GM19328 (cell line): ENCODE results near the gene DDX54.
"Not testable (repeated sequence)": the region's sequence is repeated elsewhere in the genome, so short reads cannot be mapped to it uniquely, and the experiment has no call there.

Experiments
- ATAC-seq: cut with Tn5 transposase; IDR thresholded peaks from one replicate; pipeline ENCODE4 v1.9.1; 2021; ENCODE audit warnings: mild to moderate bottlenecking, moderate library complexity; ENCODE audit not compliant: unreplicated experiment

DDX54 gene

GRCh38 chr12:113142886-113143332 is 42.4 kb downstream of the DDX54 start:
- no peak for ATAC-seq

DNA sequence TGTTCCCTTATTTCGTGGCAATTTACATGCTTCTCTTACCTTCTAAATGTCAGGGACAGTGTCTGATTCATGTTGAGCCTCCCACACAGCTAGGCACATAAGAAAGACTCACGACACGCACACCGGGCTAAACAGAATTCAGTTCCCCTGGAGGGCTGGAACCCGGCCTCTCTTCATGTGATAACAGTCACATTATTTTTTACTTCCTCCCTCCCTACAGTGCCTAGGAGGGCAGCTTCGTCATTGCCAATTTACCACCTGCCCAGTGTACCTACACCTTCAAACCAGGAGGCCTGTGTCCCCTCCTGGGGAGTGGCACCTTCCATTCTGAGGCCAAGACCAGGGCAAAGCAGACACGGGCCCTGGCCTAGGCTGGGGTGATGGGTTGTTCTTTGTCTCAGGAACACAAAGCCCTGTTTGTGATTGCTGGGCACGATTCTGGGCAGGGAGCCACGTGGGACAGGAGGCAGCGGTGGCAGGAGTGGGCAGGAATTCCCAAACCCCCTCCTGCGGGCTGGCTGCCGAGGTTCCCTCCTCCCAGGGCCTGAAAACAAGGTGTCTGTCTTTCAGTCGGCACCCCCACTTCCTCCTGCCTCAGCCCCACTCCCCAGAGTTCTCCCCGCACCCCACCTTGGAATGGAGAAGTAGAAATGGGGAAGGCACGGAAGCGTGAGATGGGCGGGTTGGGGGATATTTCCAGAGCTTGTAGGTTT is 42.9 kb downstream of the DDX54 start:
- ATAC-seq, result no peak

DNA sequence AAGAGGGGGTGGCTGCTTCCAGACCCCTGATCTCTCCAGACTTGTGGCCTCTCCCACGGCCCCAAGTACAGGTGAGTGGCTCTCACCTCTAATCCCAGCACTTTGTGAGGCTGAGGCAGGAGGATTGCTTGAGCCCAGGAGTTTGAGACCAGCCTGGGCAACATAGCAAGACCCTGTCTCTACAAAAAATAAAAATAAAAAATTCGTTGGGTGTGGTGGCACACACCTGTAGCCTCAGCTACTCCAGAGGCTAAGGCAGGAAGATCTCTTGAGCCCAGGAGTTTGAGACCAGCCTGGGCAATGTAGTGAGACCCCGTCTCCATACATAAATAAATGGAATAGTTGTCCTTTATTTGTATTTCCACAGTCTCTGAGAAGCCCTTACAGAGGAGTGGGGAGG is 43.6 kb downstream of the DDX54 start:
- ATAC-seq, result not testable (repeated sequence)

DNA sequence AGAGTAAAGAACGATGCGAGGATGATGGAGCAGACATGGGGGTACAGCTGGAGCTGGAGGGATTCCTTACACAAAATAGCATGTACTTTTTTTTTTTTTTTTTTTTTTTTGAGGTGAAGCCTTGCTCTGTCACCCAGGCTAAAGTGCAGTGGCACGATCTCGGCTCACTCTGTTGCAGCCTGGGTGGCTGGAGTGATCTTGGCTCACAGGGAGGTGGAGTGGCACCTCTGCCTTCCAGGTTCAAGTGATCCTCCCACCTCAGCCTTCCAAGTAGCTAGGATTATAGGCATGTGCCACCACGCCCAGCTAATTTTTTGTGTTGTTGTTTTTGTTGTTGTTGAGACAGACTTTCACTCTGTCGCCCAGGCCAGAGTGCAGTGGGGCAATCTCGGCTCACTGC is 44.6 kb downstream of the DDX54 start:
- ATAC-seq, result no peak

DNA sequence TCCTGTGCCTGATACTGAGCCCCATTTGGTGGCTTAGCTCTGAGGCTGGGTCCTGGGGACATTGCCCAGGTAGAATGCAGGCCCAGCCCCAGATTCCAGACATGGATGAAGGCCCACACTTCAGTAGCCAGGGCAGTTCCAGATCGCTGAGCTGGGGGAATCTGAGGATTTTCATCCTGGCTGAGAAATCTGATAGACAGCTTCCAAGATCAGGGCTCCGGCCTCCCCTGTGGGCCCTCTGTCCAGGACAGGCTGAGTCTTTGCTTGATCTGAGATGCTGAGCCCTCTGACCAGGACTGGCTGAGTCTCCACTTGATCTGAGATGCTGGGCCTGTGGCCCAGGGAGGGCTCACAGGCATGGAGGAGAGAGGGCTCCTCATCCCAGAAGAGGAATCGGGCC is 46.5 kb downstream of the DDX54 start:
- no peak for ATAC-seq

GRCh38 chr12:113137861-113138783 is 47.2 kb downstream of the DDX54 start:
- ATAC-seq, result no peak

DNA sequence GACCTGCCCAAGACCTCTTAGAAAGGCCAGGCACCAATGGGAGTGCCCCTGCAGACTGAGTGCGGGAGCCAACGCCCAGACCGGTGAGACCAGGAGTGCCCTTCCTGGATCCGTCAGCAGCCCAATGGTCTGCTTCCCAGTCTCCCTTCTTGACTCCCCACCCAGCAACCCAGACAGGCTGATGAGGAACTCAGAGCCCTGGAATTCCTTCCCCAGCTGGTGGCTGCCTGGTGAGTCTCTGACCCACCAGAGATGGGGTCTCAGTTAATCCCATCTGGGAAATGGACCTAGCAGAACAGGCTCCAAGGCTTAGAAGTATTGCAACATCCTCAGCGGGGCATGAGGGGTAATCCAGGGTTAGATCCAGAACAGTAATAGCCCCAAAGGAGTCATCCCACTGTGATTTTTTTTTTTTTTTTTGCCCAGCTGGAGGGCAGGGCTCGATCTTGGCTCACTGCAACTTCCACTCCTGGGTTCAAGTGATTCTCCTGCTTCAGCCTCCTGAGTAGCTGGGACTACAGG is 48.2 kb downstream of the DDX54 start:
- no peak for ATAC-seq

- no peak for ATAC-seq
These were observed 48.9 kb downstream of the DDX54 start for GRCh38 chr12:113136128-113136989.

DNA sequence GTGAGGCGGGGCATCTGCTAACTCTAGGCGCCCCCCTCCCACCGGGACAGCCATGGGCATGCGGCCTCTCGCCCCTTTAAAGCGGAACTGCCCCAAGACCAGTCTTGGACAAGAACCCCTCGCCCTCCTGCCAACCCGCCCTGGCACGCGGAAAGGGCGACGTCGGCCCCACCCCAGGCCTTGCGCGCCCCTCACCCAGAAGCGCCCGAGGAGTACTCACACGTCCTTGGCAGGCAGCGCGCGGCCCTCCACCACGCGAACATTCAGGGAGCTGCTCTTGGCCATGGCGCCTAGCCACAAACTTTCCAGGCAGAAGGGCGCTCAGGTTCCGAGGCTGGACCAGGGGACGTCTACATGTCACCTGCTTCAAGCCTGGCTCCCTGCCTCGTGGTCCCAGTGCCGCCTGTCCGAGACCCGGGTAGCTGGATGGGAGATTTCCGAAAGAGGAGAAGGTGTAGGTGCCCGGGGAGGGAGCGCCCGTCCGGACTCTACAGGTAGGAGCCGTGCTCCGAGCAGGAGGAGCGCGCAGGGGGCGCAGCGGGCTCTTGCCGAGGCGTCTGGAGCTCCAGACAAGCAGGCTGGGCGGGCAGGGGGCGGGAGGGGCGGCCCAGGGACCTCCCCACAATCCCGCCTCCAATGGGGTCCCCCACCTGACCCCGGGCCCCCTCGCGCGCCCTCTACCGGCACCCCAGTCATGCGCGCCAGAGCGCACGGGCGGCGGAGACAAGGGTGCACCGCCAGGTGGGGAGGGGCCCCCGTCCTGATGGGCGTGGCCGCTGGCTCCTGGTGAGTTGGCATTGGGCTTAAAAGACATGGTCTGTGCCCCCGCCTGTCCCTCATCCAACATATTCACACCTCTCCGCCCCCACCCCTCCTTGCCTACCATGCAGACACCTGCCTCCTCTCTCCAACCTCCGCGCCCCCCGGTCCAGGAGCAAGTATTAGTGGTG is 49.8 kb downstream of the DDX54 start, which contains the start of gene RASAL1:
RASAL1 (minus strand) TSS at position 584 of the 950 bp plus-strand sequence; CDS start at position 285, 299 bp downstream.
- no peak for ATAC-seq

- ATAC-seq, result no peak
These were observed 50.7 kb downstream of the DDX54 start for GRCh38 chr12:113134521-113134951.

GRCh38 chr12:113134071-113134470 is 51.2 kb downstream of the DDX54 start:
- ATAC-seq, result no peak

DNA sequence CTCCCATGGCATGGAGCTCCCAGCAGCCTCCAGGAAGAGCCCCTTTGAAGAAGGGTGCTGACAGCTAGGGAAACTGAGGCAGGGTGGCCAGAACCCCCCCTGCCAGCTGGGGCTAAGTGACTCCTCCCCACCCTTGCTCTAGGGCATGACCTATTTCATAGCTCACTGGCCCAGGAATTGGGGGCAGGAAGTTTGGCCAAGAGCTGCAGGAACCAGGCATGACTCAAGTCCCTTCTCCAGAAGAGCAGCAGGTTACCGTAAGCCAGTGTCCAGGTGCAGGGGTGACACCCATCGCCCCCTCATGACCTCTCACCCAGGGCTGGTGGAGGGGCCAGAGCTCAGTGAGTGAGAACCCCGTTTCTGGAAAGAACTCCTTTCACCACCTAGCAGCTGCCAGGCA is 51.6 kb downstream of the DDX54 start:
- no peak for ATAC-seq

- ATAC-seq, result no peak
These were observed 52.2 kb downstream of the DDX54 start for GRCh38 chr12:113133036-113133435.

GRCh38 chr12:113131556-113131955 is 53.7 kb downstream of the DDX54 start:
- no peak for ATAC-seq

DNA sequence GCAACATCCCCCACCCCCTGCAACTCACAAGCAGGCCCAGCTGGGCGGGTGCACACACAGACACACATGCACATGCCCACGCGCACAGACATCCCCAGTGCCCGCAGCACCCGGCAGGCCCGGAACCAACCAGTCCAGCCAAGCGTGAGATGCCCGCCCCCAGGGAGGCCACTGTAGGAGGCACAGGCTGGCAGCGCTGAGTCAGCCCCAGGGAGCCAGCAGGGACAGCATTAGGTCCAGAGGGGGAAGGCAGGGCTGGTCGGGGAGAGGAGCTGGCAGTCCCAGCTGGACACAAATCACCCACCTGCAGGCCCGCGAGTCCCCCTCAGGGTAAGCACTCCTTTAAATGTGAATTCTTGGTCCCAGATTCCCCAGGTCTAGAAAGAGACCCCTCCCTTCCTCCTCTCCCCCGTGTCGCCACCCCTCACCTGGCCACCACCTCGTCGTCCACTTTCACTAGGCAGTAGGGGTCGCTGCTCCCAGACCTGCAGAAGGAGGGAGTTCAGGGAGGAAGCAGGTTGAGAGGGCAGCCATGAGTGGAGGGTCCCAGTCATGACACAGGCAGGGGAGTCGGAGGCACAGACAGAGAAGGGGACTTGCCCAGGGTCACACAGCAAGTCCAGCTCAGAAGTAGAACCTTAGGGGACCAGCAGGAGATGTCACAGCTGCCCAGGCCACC is 54.7 kb downstream of the DDX54 start:
- ATAC-seq, result no peak

DNA sequence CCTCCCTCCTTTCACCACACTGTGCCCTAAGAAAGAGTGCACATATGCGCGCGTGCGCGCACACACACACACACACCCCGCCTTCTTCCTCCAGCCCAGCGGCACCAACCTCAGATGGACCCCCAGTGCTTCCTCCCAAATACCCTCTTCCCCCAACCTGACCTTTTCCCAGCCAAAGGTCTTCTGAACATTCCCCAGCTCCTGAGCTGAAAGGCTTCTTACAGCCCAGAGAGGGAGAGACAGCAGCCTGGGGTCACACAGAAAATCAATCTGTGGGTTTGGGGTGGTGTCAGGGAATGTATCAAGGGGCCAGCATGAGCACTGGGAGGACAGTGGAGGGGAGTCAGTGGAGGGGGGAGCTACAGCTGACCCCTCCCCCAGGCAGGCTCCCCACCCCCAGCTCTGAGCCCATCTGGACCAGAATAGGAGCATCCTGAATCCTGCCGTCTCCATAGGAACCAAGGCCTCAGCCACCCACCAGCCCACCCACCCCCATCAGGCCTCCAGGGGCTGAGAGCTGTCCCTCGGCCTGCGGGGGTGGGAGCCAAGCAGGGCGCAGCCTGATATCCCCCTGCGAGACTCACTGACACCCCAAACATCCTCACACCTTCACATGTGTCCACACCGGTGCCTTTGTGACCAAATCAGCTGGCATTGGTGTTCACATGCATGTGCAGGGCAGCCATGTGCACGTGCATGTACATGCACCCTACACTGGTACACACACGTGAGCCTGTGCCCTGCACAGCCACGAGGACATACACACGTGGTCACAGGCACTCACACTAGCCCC is 55.4 kb downstream of the DDX54 start:
- ATAC-seq, result no peak

DNA sequence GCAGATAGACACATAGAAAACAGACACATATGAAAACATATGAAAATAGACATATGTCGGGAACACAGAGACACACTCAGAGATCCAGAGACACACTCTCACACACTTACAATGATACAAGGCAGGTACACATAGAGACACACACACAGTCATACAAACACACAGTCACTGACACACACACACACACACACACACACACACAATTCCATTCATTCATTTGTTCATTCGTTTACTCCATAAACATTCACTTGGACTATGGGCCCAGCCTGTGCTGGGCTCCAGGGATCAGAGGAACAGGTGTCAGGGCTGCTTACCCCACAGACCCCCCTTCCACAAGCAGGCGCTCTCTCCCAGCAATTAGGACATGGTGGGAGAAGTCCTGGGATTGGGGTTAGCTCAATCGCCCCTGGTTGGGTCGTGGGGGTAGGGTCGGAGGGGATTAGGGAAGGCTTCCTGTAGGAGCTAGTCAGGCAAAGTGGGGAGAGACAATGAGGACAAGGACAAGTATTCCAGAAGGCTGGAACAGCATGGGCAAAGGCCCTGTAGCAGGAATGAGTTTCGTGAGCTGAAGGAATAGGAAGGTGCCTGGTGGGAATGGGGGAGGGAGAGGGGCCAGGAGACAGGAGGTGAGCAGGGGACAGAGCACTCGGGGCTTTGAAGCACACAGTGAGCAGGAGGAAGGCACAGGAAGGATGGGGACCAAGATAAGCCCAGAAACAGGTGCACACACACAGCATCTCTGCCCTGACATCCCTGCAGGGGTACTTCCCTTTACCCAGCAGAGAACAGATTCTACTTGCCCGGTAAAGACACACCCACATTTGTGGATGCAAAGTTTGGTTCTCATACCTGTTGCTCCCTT is 56.2 kb downstream of the DDX54 start:
- ATAC-seq, result no peak
